ENCODE measurements around the gene SF3B5.
A peak's percentile ranks its signal among the peaks of the same experiment; 100 is the strongest.
"Not testable (repeated sequence)": the region's sequence is repeated elsewhere in the genome, so short reads cannot be mapped to it uniquely, and the experiment has no call there.

Gene SF3B5

GRCh38 chr6:144095134-144096002 lies at the start of gene SF3B5:
Gene SF3B5 (minus strand): TSS chr6:144095573. CDS start chr6:144095497, 76 bp downstream.
- peak; percentile 100 for DNase-seq

- DNase-seq = no peak
Measured at GRCh38 chr6:144144996-144145395, 49.6 kb upstream of the SF3B5 start.

GRCh38 chr6:144143878-144144277 lies 48.5 kb upstream of the SF3B5 start:
- DNase-seq = no peak

GRCh38 chr6:144143106-144143505 lies 47.7 kb upstream of the SF3B5 start:
- DNase-seq = no peak

GRCh38 chr6:144141470-144141869 lies 46.1 kb upstream of the SF3B5 start:
- no peak for DNase-seq

- no peak for DNase-seq
Measured at GRCh38 chr6:144140867-144141266, 45.5 kb upstream of the SF3B5 start.

GRCh38 chr6:144139817-144140216 lies 44.4 kb upstream of the SF3B5 start:
- DNase-seq = no peak

GRCh38 chr6:144138542-144138941 lies 43.2 kb upstream of the SF3B5 start:
- DNase-seq = no peak

- DNase-seq = no peak
Measured at GRCh38 chr6:144134737-144135136, 39.4 kb upstream of the SF3B5 start.

GRCh38 chr6:144134176-144134575 lies 38.8 kb upstream of the SF3B5 start:
- DNase-seq = peak; percentile 78

- DNase-seq = no peak
Measured at GRCh38 chr6:144133225-144133821, 38.0 kb upstream of the SF3B5 start.

GRCh38 chr6:144132167-144132690 lies 36.9 kb upstream of the SF3B5 start:
- not testable (repeated sequence) for DNase-seq

GRCh38 chr6:144131248-144131709 lies 35.9 kb upstream of the SF3B5 start:
- peak; percentile 96 for DNase-seq

GRCh38 chr6:144129469-144129868 lies 34.1 kb upstream of the SF3B5 start:
- DNase-seq = no peak

- DNase-seq = no peak
Measured at GRCh38 chr6:144127097-144127496, 31.7 kb upstream of the SF3B5 start.

- DNase-seq = no peak
Measured at GRCh38 chr6:144123836-144124235, 28.5 kb upstream of the SF3B5 start.

- no peak for DNase-seq
Measured at GRCh38 chr6:144123421-144123820, 28.0 kb upstream of the SF3B5 start.

- DNase-seq = no peak
Measured at GRCh38 chr6:144122861-144123260, 27.5 kb upstream of the SF3B5 start.

GRCh38 chr6:144119376-144119775 lies 24.0 kb upstream of the SF3B5 start:
- no peak for DNase-seq

- DNase-seq = no peak
Measured at GRCh38 chr6:144115219-144115618, 19.8 kb upstream of the SF3B5 start.

- no peak for DNase-seq
Measured at GRCh38 chr6:144113366-144113765, 18.0 kb upstream of the SF3B5 start.

GRCh38 chr6:144110210-144110609 lies 14.8 kb upstream of the SF3B5 start:
- DNase-seq = no peak

- DNase-seq = no peak
Measured at GRCh38 chr6:144106206-144106605, 10.8 kb upstream of the SF3B5 start.

- peak; percentile 73 for DNase-seq
Measured at GRCh38 chr6:144104898-144105487, 9.6 kb upstream of the SF3B5 start.

Data from HCEC 1CT (cell line).